GM18517 (cell line): ENCODE results near the gene SHISA7.

Experiments
- ATAC-seq: cut with Tn5 transposase; IDR thresholded peaks from one replicate; pipeline ENCODE4 v1.9.1; 2021; ENCODE audit warnings: mild to moderate bottlenecking, moderate library complexity; ENCODE audit not compliant: unreplicated experiment

The SHISA7 gene

DNA sequence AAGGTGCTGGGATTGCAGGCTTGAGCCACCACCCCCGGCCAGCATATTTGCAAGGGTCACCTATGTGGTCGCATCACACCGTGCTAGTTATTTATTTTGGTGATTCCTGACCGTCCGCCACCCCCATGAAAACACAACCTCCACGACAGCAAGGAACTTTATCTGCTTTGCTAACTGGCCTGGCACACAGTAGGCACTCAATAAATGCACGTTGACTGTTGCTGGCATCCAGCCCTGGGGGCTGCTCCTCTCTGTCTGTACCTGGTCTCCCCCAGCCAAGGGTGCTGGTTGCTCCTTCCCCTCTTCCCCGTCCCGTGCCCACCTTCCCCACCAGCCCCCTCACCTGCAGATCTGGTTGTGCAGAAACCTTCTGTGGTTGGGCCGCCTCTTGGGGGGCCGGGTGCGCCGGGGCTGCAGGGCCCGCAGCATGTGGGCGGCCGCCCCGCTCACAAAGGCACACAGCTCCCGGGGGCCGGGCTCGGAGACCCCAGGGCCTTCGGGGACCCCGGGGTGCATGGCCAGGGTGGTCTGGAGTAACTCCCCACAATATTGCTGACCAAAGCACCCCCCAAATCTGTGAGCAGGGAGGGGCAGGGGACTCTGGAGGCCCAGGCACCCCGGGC lies 21.1 kb upstream of the SHISA7 start:
- no peak for ATAC-seq

GRCh38 chr19:55463583-55464031 lies 20.5 kb upstream of the SHISA7 start:
- no peak for ATAC-seq

GRCh38 chr19:55462722-55463121 lies 19.6 kb upstream of the SHISA7 start:
- ATAC-seq: no peak

- ATAC-seq: no peak
These were observed 19.0 kb upstream of the SHISA7 start for GRCh38 chr19:55461974-55462626.

DNA sequence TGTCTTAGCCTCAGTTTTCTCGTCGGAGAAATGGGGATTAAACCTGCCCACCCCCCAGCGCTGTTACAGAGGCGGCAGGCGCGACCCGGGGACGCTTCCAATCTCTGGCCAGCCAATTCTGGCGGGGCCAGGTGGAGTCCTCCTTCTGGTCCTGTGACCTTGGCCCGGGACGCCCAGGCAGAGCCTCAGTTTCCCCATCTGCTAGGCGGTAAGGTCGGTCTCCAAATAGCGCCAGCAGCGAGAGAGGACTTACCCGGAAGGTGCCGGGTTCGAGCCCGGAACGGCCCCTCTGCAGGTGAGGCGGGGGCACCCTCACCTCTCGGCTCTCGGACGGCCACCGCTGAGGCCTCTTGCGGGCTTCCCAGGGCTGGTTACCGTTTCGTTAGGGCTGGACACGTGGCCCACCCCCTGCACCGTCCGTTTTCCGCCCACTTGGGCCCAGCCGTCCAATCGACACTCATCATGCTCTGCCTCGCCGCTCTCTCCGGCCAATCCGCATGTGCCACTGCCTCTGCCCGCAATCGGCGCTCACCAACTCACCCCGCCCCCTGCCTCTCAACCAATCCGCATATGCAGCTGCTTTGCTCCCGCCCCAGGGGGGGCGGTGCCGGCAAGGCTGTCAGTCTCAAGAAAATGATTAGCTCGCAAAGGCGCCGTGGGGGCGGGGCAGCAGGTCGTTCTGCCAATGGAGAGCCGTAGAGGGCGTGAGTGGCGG lies 18.3 kb upstream of the SHISA7 start, which contains the start of gene ISOC2:
Gene ISOC2, minus strand, starts transcription at position 384 of the 715 bp plus-strand sequence. CDS start 5,156 bp downstream, outside the sequence.
- ATAC-seq: peak; percentile 95

DNA sequence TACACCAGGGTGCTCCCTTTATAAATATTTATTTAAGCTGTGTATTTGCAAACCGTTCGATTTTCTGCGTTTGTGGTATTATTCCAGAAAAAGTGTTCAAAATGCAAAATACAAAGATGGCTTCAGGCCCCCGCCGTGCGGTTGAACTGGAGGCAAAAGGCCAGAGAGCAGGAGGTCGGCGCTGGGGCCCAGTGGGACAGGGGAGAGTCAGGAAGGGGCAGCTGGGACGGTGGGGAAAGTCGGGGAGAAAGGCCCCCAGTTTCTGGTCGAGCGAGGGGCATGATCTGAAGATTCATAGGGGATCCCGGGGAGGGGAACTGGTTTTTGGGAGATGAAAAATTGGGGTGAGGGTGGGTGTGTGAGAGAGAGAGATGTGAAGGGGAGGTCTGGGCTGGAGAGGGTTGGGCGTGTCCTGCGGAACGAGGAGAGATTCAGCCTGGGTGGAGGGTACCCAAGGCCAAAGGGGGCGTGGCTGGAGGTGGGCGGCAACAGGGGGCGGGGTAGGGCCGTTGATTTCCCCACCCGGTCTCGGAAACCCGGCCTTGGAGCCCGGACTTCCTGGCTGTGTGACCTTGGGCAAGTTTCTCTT lies 17.7 kb upstream of the SHISA7 start:
- no peak for ATAC-seq

DNA sequence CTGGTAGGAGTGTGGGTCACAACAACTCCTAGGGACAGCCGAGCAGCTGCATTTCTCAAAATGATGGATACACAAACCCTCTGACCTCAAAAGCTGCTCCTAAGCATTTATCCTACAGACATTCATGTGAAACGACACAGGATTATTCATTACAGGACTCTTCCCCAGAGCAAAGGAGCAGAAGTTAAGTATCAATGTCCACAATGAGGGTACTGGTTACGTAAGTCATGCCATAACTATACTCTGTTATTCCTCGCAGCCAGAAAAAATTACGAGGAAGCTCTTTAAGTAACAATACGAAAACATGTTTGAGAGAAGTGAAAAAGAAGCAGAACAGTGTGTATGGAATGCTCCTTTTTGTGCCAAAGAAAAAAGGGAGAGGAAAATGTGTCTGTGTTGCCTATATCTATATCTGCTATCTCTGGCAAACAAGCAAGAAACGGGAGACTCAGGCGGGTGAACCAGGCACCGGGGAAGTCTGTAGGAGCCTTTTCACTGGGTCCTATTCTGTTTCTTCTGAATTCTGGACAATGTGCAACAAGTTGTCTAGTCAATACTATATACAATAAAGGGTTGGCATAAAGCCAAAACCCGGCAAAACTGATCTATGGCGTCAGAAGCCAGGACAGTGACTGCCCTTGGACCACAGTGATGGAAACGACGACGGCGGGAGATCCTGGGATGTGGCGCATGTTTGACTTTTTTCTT lies 17.0 kb upstream of the SHISA7 start:
- no peak for ATAC-seq

DNA sequence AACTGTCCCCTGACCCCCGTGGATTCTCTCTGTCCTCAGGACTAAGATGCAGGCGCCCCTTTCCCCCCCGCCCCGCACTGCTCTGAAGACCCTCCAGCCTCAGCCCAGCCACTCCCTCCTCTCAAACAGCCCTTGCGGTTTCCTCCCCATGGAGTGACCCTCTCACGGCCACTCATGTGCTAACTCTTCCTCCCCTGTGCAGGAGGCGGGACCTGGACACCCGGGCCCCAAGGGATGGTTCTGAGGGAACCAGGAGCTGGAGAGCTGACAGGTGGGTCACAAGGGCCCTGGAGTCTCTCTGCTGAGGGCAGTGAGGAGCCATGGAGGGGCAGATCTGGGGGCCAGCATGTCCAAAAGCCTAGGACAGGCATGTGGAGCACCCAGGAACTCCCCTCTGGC lies 16.4 kb upstream of the SHISA7 start:
- ATAC-seq: no peak

DNA sequence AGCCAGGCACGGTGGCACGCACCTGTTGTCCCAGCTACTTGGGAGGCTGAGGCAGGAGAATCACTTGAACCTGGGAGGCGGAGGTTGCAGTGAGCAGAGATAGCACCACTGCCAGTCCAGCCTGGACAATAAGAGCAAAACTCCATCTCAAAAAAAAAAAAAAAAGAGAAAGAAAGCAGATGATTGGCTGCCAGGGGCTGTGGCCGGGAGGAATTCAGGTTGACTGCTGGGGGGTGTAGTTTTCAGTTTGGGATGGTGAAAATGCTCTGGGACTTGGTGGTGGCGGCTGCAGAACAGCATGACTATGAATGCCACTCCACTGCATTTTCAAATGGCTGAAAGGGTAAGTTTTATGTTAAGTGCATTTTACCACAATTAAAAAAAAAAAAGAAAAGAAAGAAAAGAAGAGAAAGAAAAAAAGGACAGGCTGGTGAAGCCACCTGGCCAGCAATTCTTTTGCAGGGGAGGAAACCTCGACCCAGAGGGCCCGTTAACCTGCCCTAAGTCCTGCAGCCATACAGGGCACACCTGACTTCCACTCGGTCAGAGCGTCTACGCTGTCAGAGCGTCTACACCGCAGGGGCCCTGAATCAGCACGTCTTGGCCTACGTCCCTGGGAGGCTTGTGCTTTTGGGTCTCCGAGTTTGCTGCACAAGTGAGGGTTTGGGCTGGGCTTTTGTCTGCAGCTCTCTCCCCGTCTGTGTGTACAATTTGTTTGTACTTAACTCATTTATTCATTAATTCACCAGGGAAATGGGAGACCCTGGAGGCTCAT lies 14.8 kb upstream of the SHISA7 start:
- no peak for ATAC-seq

DNA sequence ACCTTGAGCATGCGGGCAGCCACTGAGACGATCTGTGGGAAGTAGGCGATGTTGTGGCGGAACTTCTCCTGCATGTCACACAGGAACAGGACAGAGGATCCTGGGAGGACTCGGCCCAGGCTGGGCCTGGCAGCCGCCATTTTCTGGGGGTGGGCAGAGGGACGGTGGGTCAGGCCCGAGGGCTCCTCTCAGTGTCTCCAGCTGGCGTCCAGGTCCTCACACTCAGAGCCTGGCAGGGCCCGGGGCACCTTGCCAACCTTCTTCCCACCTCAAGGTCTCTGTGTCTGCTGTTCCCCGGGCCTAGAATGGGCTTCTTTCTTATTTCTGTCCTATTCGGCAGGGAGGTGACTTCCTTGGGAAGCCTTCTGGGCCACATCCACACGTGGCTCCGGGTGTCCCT lies 13.2 kb upstream of the SHISA7 start:
- no peak for ATAC-seq

- ATAC-seq: no peak
These were observed 12.6 kb upstream of the SHISA7 start for GRCh38 chr19:55455576-55456235.

DNA sequence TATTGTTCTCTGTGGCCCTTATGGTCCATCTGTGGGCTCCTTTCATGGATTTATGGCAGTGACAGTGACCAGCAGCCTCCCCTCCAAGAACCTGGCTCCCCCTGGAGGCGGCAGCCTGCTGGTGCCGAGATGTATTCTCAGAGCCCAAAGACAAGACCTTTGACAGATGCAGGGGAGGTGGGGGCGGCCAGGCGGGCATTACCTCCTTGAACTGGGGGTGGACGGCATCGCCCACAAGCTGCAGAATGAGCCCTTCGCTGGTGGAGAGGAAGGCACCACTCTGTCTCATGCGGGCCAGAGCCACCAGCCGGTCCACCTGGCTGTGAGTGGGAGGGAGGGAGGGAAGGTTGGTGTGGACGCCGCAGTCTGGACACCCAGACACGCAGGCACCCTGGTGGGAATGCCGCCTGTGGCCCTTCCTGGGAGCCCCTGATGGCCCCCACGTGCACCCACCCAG lies 11.7 kb upstream of the SHISA7 start:
- ATAC-seq: no peak

- ATAC-seq: no peak
These were observed 10.6 kb upstream of the SHISA7 start for GRCh38 chr19:55453511-55454260.

DNA sequence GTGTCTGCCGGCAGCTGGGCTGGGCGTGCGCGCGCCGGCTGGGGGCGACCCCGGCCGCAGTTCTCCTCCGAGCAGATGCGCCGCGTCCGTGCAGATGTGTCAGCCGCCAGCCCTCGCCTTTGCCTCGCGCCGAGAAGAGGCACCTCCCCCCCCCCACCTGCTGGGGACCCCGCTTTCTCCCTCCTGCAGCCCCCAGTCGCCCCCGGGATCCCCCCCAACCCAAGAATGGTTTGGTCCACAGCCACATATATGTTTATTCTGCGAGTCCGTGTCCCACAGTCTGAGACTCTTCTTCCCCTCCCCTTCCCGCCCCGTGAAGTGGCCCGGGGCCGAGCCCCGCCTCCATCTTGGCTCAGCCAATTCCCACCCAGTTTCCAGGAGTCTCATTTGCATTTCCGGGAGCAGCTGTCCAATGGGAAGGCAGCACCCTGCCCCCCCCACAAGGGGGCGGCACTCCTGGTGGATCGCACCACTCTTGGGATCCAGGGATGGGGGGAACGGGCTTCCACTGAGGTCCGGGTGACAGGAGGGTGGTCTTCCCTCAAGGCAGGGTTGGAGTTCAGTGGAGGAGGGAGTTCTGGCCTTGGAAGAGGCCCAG lies 9.7 kb upstream of the SHISA7 start:
- ATAC-seq: no peak

GRCh38 chr19:55451965-55452748 lies 9.1 kb upstream of the SHISA7 start:
- no peak for ATAC-seq

DNA sequence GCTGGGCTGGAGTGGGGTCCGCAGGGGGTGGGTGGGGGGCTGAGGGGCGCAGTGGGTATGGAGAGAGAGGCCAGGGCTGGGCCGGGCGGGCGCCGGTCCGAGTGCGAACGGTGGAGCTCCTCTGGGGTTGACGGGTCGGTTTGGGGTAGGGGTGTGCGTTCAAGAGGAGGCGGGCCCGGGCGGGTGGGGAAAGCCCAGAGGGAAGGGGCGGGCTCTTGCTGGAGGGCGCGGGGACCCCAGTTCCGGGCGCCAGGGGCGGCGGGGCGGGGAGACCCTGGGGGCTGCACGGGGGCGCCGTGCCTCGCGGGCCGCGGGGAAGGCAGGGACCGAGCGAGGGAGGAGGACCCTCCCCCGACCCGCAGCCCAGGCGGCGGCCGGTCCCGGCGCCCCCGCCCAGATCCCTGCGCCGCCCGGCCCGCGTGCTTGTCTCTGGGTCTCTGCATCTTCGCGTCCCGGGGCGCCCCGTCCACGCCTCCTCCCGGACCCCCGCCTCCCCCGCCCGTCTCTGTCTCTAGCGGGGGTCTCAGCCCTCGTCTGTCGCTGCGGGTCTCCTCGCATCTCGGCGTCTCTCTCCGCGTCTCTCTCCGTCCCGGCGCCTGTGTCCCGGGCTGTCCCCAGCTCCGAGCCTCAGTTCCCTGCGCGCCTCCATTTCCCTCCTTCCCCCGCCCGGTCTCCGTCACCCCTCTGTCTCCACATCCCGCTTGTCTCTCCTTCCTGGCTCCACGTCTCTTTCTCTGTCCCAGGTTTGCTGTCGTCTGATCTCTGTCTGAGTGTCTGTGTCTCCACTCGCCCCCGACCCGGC lies 8.3 kb upstream of the SHISA7 start:
- no peak for ATAC-seq

DNA sequence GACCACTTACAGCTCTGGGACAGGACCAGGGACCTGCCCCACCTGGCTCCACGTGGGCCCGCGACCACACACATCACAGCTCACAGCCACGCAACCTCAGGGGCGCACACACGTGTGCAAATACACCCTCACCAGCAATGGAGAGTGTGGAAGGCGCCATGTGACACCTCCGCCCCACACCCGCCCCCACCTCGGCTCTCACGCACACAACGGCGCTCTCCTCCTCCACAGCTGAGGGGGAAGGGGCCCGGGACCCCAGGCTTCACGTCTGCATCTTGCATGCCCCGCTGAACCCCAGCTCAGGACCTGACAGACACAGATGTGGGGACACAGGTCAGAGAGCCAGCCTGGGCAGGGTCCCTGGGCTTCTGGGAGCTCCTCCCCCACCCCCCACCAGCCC lies 6.4 kb upstream of the SHISA7 start:
- no peak for ATAC-seq
